Measurements from ENCODE around the gene UBE2S.
"Not testable (repeated sequence)": the region's sequence is repeated elsewhere in the genome, so short reads cannot be mapped to it uniquely, and the experiment has no call there.

UBE2S gene

GRCh38 chr19:55407550-55407799 lies at the start of gene UBE2S:
Gene UBE2S (minus strand): TSS chr19:55407788. CDS start chr19:55407589, 199 bp downstream.
- Mint-ChIP-seq H3K27ac (peak within 1 kb of the TSS; percentile 96), H3K4me3 (peak within 1 kb of the TSS; percentile 96), H3K4me1 (ENCODE audit: low read depth) (peaks cover 37% of the 10 kb centered on the region), H3K36me3 (ENCODE audit: low read depth) (peaks cover 38% of the 10 kb centered on the region)
- H3K9me3 Mint-ChIP-seq, H3K27me3 Mint-ChIP-seq: not testable (repeated sequence)

- Mint-ChIP-seq H3K36me3 (ENCODE audit: low read depth) (peaks cover 11% of the 10 kb centered on the region), H3K4me1 (ENCODE audit: low read depth) (peaks cover 22% of the 10 kb centered on the region), H3K4me3 (no peak overlapping the region), H3K27me3 (peaks cover 15% of the 10 kb centered on the region), H3K9me3 (no peaks in the 10 kb centered on the region), H3K27ac (no peak overlapping the region)
Observed at GRCh38 chr19:55456347-55456746, 48.8 kb upstream of the UBE2S start.

GRCh38 chr19:55455576-55456235 lies 48.1 kb upstream of the UBE2S start:
- Mint-ChIP-seq H3K9me3 (no peaks in the 10 kb centered on the region), H3K4me1 (ENCODE audit: low read depth) (peaks cover 19% of the 10 kb centered on the region), H3K27me3 (peaks cover 19% of the 10 kb centered on the region), H3K4me3 (no peak overlapping the region), H3K36me3 (ENCODE audit: low read depth) (peaks cover 11% of the 10 kb centered on the region), H3K27ac (no peak overlapping the region)

- Mint-ChIP-seq H3K4me1 (ENCODE audit: low read depth) (peaks cover 10% of the 10 kb centered on the region), H3K9me3 (no peaks in the 10 kb centered on the region), H3K36me3 (ENCODE audit: low read depth) (peaks cover 11% of the 10 kb centered on the region), H3K27me3 (peaks cover 23% of the 10 kb centered on the region), H3K27ac (no peak overlapping the region), H3K4me3 (no peak overlapping the region)
Observed at GRCh38 chr19:55454787-55455243, 47.2 kb upstream of the UBE2S start.

- Mint-ChIP-seq H3K27ac (no peak overlapping the region), H3K4me3 (no peak overlapping the region), H3K36me3 (ENCODE audit: low read depth) (peaks cover 11% of the 10 kb centered on the region), H3K4me1 (ENCODE audit: low read depth) (peaks cover 9% of the 10 kb centered on the region), H3K9me3 (no peaks in the 10 kb centered on the region), H3K27me3 (peaks cover 23% of the 10 kb centered on the region)
Observed at GRCh38 chr19:55453511-55454260, 46.1 kb upstream of the UBE2S start.

GRCh38 chr19:55452749-55453346 lies 45.3 kb upstream of the UBE2S start:
- Mint-ChIP-seq H3K36me3 (ENCODE audit: low read depth) (peaks cover 11% of the 10 kb centered on the region), H3K4me1 (ENCODE audit: low read depth) (peaks cover 9% of the 10 kb centered on the region), H3K27ac (no peak overlapping the region), H3K9me3 (no peaks in the 10 kb centered on the region), H3K27me3 (peaks cover 23% of the 10 kb centered on the region), H3K4me3 (no peak overlapping the region)

GRCh38 chr19:55451965-55452748 lies 44.6 kb upstream of the UBE2S start:
- H3K36me3 Mint-ChIP-seq (ENCODE audit: low read depth), result peaks cover 11% of the 10 kb centered on the region
- peaks cover 9% of the 10 kb centered on the region for H3K4me1 Mint-ChIP-seq (ENCODE audit: low read depth)
- no peak overlapping the region for H3K27ac Mint-ChIP-seq
- peak overlapping the region; percentile 55 for H3K4me3 Mint-ChIP-seq
- H3K9me3 Mint-ChIP-seq, result no peaks in the 10 kb centered on the region
- peaks cover 23% of the 10 kb centered on the region for H3K27me3 Mint-ChIP-seq

- no peaks in the 10 kb centered on the region for H3K9me3 Mint-ChIP-seq
- H3K27me3 Mint-ChIP-seq, result peaks cover 23% of the 10 kb centered on the region
- H3K36me3 Mint-ChIP-seq (ENCODE audit: low read depth), result peaks cover 11% of the 10 kb centered on the region
- H3K4me1 Mint-ChIP-seq (ENCODE audit: low read depth), result peaks cover 9% of the 10 kb centered on the region
- H3K4me3 Mint-ChIP-seq, result peak overlapping the region; percentile 55
- H3K27ac Mint-ChIP-seq, result peak overlapping the region; percentile 40
Observed at GRCh38 chr19:55451163-55451964, 43.8 kb upstream of the UBE2S start.

DNA sequence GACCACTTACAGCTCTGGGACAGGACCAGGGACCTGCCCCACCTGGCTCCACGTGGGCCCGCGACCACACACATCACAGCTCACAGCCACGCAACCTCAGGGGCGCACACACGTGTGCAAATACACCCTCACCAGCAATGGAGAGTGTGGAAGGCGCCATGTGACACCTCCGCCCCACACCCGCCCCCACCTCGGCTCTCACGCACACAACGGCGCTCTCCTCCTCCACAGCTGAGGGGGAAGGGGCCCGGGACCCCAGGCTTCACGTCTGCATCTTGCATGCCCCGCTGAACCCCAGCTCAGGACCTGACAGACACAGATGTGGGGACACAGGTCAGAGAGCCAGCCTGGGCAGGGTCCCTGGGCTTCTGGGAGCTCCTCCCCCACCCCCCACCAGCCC lies 41.9 kb upstream of the UBE2S start:
- peaks cover 36% of the 10 kb centered on the region for H3K27me3 Mint-ChIP-seq
- H3K4me3 Mint-ChIP-seq, result no peak overlapping the region
- H3K9me3 Mint-ChIP-seq, result no peaks in the 10 kb centered on the region
- H3K27ac Mint-ChIP-seq, result no peak overlapping the region
- peaks cover 9% of the 10 kb centered on the region for H3K4me1 Mint-ChIP-seq (ENCODE audit: low read depth)
- H3K36me3 Mint-ChIP-seq (ENCODE audit: low read depth), result peaks cover 11% of the 10 kb centered on the region

DNA sequence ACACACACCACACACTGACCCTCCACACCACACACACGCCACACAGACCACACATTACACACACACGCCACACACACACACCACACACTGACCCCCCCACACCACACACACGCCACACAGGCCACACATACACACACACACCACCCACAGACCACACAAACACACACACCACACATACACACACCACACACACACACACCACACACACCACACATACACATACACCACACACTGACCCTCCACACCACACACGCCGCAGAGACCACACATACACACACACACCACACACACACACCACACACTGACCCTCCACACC lies 40.5 kb upstream of the UBE2S start:
- H3K9me3 Mint-ChIP-seq; H3K4me1 Mint-ChIP-seq (ENCODE audit: low read depth); H3K4me3 Mint-ChIP-seq; H3K27ac Mint-ChIP-seq; H3K36me3 Mint-ChIP-seq (ENCODE audit: low read depth): not testable (repeated sequence)
- peaks cover 39% of the 10 kb centered on the region for H3K27me3 Mint-ChIP-seq

DNA sequence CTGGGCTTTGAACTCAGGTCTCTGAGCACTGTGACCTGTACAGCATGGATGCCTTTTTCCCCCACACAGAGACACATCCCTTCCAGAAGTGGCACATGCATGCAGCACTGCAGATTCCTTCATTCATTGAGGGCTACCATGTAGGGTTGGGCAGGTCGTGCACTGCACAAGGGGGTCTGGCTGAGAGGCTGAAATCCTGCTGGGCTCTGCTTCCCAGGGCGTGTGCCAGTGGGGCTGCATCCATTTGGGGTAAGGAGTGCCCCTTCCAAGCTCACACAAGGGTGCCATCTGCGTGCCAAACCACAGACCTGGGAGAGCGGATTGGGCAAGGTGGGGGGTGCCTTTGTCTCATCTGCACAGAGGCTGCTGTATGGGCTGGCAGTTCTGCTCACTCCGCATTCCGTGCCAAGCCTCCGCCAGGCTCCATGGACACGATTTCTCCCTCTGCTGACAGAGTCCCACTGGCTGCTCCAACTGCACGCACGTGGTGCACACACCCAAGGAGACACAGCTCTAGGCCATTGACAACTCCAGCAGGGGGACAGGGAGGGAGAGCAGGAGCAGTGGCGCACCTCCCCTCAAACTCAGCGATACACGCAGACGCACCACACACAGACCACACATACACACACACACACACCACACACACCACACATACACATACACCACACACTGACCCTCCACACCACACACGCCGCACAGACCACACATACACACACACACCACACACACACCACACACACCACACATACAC lies 40.0 kb upstream of the UBE2S start:
- Mint-ChIP-seq H3K27ac (no peak overlapping the region), H3K27me3 (peaks cover 43% of the 10 kb centered on the region), H3K36me3 (ENCODE audit: low read depth) (no peaks in the 10 kb centered on the region), H3K4me3 (no peak overlapping the region), H3K4me1 (ENCODE audit: low read depth) (peaks cover 4% of the 10 kb centered on the region), H3K9me3 (no peaks in the 10 kb centered on the region)

- Mint-ChIP-seq H3K27me3 (peaks cover 48% of the 10 kb centered on the region), H3K27ac (no peak overlapping the region), H3K9me3 (no peaks in the 10 kb centered on the region), H3K4me3 (no peak overlapping the region), H3K36me3 (ENCODE audit: low read depth) (peaks cover under 1% of the 10 kb centered on the region), H3K4me1 (ENCODE audit: low read depth) (peaks cover 8% of the 10 kb centered on the region)
Observed at GRCh38 chr19:55446060-55446459, 38.5 kb upstream of the UBE2S start.

DNA sequence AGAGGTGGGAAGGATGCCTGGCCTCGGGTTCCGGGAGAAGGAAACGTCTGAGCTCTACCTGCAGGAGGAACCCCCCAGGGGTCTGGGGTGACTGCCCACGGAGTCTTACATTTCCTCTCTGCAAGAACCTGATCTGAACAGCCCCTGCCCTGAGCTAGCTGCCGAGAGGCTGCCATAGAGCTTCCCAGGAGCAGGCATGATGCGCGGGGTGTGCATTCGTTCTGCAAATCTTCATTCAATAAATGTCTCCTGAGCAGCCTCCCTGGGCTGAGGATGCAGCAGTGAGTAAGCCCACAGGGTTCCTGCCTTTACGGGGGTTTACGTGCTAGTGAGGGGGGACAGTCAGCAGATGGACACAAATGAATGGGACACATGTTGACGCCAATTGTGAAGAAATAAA lies 37.1 kb upstream of the UBE2S start:
- H3K4me3 Mint-ChIP-seq, result no peak overlapping the region
- peaks cover 51% of the 10 kb centered on the region for H3K27me3 Mint-ChIP-seq
- peaks cover 4% of the 10 kb centered on the region for H3K36me3 Mint-ChIP-seq (ENCODE audit: low read depth)
- H3K27ac Mint-ChIP-seq, result no peak overlapping the region
- peaks cover 13% of the 10 kb centered on the region for H3K4me1 Mint-ChIP-seq (ENCODE audit: low read depth)
- H3K9me3 Mint-ChIP-seq, result no peaks in the 10 kb centered on the region
